ENCODE data around the gene CYBRD1.

Gene CYBRD1

GRCh38 chr2:171557363-171557762 lies 35.1 kb downstream of the CYBRD1 start:
- no peak for DNase-seq

DNA sequence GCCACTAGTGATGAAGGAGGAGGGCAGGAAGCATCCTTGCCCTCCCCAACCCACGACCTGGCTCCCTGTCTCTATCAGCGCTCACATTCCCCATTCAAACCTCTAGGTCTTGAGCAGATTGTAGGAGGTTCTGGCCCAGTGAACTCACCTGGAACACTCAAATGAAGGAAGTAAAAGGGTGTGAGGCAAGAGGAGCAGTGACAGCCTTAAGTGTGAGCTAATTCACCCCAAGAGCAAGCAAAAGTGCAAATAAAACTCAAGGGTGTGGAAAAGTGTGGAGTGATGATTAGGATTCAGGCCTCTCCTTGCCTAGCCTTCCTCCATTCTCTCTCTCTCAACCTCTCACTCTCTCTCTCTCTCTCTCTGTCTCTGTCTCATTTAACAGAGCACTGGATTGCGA lies 41.0 kb downstream of the CYBRD1 start:
- DNase-seq: no peak

GRCh38 chr2:171564463-171564862 lies 42.2 kb downstream of the CYBRD1 start:
- DNase-seq: no peak

GRCh38 chr2:171566057-171566456 lies 43.8 kb downstream of the CYBRD1 start:
- DNase-seq: no peak

- no peak for DNase-seq
Observed at GRCh38 chr2:171566753-171567152, 44.5 kb downstream of the CYBRD1 start.

GRCh38 chr2:171568089-171568488 lies 45.8 kb downstream of the CYBRD1 start:
- DNase-seq: no peak

DNA sequence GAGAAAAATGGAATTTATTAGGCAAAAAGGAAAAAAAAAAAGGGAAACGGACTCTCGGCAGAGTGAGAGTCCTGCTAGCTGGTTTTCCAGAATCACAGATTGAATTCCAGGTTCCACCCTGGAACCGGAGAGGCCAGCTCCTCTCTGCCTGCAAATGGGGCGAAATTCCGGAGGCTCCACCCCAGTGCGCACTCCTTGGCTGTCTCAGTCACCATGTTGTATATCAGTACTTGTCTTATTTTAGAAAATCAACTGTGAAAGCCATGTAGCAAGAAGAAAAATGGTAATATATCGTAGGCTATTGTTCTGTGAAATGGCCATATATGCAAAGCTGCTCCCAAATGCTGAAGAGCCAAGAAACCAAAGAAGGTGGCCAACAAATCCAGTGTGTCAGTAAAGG lies 49.4 kb downstream of the CYBRD1 start:
- no peak for DNase-seq

DNA sequence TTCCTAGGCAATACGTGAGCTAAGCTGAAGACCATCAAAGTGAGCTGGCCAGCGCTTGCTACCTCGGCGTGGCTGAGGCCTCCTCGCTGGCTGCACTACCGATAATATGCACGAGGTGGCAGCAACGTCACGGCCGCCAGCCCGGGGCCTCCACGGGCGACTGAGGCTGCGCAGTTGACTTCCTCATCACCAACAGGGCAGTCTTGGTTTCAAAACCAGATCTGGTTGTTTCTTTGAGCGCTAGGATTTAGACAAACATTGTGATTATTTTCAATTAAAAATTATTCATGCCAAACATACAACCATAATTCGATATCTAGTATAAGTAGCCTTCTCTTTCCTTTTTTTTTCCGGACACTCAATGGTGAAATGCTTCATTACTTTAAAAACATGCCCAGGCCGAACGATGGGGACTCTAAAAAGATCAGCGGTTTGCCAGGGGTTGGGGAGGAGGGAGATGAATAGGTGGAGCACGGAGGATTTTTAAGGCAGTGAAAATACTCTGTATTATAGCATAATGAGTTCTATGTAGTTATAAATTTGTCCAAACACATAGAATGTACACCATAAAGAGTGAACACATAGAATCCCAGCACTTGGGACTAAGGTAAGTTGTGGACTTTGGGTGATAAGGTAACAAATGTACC lies 52.0 kb downstream of the CYBRD1 start:
- peak; percentile 86 for DNase-seq

DNA sequence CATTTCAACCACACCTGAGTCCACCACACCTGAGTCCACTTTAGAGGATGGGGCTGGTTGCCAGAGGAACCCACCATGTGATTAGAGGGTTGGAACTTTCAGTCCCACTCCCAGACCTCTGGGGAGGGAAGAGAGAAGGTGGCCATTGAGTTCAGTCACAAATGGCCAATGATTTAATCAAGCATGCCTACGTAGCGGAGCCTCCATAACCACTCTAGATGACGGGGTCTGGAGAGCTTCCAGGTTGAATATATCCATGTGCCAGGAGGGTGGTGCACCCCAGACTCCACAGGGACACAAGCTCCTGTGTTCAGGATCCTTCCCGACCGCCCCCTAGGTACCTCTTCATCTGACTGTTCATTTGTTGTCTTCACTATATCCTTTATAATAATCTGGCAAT lies 53.3 kb downstream of the CYBRD1 start:
- DNase-seq: no peak

- no peak for DNase-seq
Observed at GRCh38 chr2:171578127-171578803, 56.0 kb downstream of the CYBRD1 start.

GRCh38 chr2:171579481-171579880 lies 57.2 kb downstream of the CYBRD1 start:
- DNase-seq: no peak

DNA sequence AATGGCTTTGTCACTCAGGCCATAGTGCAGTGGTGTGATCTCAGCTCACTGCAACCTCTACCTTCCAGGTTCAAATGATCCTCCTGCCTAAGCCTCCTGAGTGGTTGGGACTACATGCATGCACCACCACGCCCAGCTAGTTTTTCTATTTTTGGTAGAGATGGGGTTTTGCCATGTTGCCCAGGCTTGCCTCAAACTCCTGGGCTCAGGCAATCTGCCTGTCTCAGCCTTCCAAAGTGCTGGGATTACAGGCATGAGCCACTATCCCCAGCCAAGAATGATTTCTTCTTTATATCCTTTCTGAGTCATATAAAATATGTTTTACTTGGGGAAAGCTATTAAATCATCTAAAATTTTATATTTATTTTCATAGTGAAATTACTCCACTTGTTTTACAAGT lies 61.3 kb downstream of the CYBRD1 start:
- DNase-seq: no peak

DNA sequence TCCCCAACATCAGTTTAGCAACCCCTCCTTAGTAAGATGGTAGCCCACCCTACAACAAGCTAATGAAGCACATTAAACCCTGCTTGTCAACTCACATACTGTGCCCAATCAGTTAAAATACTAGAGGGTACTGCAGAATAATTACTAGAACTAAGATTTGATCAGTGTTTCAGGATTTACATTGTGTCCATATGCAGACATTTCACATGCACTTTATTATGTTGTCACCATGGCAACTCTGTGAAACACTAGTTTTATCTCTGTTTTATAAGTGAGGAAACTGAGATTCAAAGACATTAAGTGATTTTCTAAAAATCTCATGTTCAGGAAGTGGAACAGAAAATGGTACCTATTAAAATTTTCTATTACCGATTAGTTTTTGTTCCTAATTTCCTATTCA lies 61.7 kb downstream of the CYBRD1 start:
- no peak for DNase-seq

DNA sequence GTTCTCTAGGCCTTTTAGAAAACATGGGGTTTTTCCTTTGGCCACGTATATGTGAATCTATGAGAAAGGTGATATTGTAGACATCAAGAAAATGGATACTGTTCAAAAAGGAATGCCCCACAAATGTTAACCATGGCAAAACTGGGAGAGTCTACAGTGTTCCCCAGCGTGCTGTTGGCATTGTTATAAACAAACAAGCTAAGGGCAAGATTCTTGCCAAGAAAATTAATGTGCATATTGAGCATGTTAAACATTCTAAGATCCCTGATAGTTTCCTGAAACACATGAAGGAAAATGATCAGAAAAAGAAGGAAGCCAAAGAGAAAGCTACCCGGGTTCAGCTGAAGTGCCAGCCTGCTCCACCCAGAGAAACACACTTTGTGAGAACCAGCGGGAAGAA lies 64.9 kb downstream of the CYBRD1 start:
- DNase-seq: no peak

DNA sequence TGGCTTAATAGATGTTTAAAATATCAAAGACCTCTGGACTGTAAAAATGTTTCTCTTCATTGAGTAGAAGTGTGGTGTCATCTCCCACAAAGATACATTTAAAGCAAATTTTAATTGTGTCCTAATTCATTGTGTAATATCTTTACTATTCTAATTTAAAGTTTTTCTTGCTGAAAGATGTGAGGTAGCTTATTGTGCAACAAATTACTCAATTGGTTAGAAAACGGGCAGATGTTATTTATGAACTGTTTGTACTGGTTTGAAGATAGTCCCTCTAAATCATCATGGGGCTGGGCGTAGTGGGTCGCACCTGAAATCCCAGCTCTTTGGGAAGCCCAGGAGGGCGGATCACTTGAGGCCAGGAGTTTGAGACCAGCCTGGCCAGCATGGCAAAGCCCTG lies 65.3 kb downstream of the CYBRD1 start:
- no peak for DNase-seq

DNA sequence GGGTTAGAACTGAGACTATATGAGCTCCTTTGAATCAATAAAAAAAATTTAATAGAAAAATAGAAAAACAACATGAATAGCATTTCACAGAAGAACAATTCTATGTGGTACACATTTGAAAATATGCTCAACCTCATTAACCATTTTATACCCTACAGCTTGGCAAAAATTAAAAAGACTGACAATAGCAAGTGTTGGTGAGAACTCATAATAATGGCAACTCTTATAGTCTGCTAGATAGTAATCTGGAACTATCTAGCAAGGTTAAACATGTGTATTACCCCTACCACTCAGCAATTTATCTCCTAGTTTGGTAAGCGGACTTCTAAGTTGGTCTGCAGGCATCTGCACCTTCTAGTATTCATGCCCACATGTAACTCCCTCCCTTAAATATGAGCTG lies 67.8 kb downstream of the CYBRD1 start:
- no peak for DNase-seq

GRCh38 chr2:171592036-171592555 lies 69.8 kb downstream of the CYBRD1 start:
- no peak for DNase-seq

DNA sequence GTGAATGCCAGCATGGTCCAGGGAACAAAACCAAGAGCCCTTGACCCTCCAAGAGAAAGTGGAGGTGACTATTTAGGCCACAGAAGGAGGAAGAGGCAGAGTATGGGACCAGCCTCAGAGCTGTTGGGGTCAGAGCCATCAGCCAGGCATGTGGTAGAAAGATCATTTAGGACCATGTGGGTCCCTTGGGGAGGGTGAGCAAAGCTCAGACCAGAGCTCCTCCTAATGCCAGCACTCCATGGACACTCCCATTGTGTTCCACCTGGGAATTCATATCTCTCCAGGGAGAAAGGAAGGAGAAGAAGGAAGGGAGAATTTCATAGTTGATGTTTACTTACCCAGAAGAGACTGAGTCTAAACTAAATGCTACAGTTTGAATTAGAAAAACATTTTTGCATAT lies 73.2 kb downstream of the CYBRD1 start:
- DNase-seq: no peak

- DNase-seq: no peak
Observed at GRCh38 chr2:171595896-171596295, 73.6 kb downstream of the CYBRD1 start.

DNA sequence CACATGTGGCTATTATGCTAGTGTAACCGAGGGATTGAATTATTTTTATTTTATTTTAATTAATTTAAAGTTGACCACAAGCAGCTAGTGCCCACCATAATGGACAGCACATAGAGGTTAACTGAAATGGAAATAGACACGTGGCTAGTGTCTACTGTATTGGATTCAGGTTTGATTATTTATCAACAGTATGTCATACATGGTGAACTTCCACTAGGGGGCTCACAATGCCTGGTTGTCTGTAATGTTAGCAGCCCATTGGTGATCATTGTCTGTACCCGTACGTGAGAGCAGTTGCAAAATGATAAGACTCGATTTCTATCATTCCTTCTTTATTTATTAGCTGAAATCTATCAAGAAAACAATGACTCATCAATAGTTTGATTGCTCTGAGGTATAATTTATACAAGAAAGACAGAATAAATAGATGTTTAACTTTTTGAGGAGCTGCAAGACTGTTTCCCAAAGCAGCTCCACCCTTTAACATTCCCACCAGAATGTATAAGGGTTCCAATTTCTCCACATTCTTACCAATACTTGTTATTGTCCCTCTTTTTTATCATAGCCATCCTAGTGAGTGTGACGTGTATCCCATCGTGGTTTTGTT lies 76.5 kb downstream of the CYBRD1 start:
- DNase-seq: peak; percentile 57

DNA sequence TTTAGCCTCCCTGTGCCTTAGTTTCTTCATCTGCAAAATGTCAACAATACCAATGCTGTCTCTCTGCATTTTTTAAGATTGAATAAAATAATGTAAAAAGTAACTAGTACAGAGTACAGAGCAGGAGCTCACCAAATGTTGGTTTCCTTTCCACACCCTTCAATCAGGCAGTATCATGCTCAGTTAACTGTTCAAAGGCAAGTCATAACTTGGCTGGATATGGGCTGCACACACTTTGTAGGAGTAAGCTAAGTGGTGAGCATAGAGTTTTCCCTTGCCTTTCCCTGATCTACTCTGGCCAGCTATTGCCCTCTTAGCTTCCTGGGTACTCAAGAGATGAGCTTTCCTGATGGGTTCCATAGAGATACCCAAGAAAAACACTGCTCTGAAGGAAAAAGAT lies 77.9 kb downstream of the CYBRD1 start:
- DNase-seq: no peak

DNA sequence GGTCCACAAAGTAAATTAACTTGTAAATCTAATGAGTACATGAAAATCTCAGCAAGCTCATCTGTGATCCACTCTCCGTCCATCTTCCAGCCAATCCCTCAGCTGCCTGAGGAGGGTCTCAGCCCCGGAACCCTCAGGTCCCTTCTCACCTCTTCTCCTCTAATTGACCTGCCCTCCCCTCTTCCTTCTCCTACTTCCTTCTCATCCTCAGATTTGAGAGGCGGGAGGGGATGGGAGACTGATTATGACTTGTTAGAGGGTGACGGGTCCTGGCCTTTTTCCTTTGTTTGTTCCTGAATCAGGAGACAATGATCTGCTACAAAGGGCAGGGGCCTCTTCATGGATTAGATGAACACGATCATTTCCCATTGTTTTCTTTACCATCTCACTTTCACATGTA lies 80.1 kb downstream of the CYBRD1 start:
- DNase-seq: no peak

Data from stimulated activated CD4-positive, alpha-beta T cell treated with anti-CD3 and anti-CD28 coated beads, Interleukin-15, amount 100 ng/mL, for 24 hours (primary cell).